ENCODE data around the gene PVALB.
"Not testable (repeated sequence)": the region's sequence is repeated elsewhere in the genome, so short reads cannot be mapped to it uniquely, and the experiment has no call there.

Gene PVALB

DNA sequence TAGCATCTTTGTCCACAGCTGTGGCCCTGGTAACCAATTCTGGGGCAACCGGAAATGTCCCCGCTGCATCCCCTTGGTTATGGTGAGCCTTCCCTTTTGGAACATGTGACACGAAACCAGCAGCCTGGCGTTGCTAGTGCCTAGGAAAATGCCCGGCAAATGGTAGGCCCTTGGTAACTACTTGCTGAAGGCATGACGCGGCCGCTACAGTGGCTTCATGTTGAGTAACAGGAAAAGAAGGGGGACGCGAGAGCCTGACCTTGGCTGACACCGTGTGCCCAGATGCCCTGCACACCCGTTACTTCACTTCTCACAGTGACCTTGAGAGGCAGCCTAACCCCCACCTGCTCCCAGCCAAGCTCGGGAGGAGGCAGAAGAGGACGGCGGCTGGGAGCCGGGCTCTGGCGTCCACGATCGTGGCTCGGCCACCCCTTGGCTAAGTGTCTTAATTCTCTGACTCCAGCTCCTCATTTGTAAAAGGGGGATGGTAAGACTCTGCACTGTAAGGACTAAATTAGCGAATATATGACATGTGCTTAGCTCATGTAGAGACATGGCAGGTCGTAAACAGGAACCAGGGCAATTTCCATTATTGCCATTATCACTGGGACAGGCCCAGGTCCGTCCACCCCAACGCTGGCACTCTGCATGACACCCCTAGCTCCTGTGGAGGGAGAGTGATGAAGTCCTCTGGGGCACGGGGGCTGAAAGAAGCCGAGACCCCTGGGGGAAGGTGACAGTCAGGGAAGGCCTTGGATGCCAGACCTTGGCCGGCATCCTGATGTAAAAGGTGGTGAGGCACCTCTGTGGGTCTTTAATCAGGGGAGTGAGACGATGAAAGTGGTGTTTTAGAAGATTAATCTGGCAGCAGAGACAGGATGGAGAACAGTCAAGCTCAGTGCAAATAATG is 59.8 kb downstream of the PVALB start:
- DNase-seq (ENCODE audit: low read depth in 2 of 2), result no peak

GRCh38 chr22:36756031-36756430 is 60.8 kb downstream of the PVALB start:
- DNase-seq (ENCODE audit: low read depth in 2 of 2), result no peak

DNA sequence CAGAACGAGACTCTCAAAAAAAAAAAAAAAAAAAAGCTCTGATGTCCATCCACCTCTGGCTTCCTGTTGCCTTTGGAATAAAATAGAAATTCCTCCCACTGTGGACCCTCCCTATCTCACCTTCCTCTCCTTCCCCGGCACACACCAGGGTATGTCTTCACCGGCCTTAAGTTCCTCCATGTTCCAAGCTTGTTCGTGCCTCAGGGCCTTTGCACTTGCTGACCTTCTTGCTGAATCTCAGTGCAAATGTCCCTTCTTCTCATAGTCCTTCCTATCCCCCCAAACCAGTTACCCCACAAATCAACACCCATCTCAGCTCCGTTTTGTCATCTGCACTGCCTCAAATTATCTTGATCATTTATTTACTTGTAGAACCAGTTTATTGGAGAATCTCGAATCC is 61.5 kb downstream of the PVALB start:
- DNase-seq (ENCODE audit: low read depth in 2 of 2), result no peak

DNA sequence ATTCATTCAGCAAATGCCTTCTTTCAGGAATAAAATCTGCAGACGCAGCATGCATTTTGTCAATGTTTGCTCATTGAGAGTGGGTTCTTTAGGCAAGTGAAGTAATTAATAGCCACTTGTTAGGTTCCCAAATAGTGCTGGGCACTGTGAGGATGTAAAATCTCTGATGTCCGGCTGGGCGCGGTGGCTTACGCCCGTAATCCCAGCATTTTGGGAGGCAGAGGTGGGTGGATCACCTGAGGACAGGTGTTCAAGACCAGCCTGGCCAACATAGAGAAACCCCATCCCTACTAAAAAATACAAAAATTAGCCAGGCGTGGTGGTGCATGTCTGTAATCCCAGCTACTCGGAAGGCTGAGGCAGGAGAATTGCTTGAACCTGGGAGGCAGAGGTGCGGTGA is 62.0 kb downstream of the PVALB start:
- not testable (repeated sequence) for DNase-seq (ENCODE audit: low read depth in 2 of 2)

GRCh38 chr22:36753916-36754315 is 62.9 kb downstream of the PVALB start:
- DNase-seq (ENCODE audit: low read depth in 2 of 2), result no peak

GRCh38 chr22:36753120-36753802 is 63.6 kb downstream of the PVALB start:
- no peak for DNase-seq (ENCODE audit: low read depth in 2 of 2)

All from stimulated activated CD4-positive, alpha-beta T cell treated with anti-CD3 and anti-CD28 coated beads, Interleukin-15, amount 100 ng/mL, for 48 hours (primary cell).